SK-N-SH (cell line): Measurements from ENCODE around the gene SLBP.

Experiments used
- CTCF ChIP-seq: fragments of 200-600 bp; sonication (generic); IDR thresholded peaks from 2 replicates; pipeline ENCODE4 v1.6.1; 2017; ENCODE audit warnings: antibody characterized with exemption, mild to moderate bottlenecking, moderate library complexity
- GATA2 ChIP-seq: sonication (generic); formaldehyde crosslinking; IDR thresholded peaks from 2 replicates; pipeline ENCODE4 v1.5.0; 2020; ENCODE audit warnings: mild to moderate bottlenecking, missing genetic modification reagents
- NFIC ChIP-seq: IDR thresholded peaks from 2 replicates; pipeline ENCODE4 v1.4.0; 2012; ENCODE audit warnings: borderline replicate concordance
- NRF1 ChIP-seq: IDR thresholded peaks from 2 replicates; pipeline ENCODE4 v1.6.1; 2012; ENCODE audit warnings: low read depth, mild to moderate bottlenecking, low read length
- REST ChIP-seq: IDR thresholded peaks from 2 replicates; pipeline ENCODE4 v1.6.1; 2012; ENCODE audit warnings: mild to moderate bottlenecking, low read depth, low read length, moderate library complexity
- RXRA ChIP-seq: IDR thresholded peaks from 2 replicates; pipeline ENCODE4 v1.4.0; 2012; ENCODE audit warnings: low read depth, mild to moderate bottlenecking, borderline replicate concordance
- SIN3A ChIP-seq: IDR thresholded peaks from 2 replicates; pipeline ENCODE4 v1.6.1; 2012; ENCODE audit warnings: low read depth, mild to moderate bottlenecking, low read length, moderate library complexity, borderline replicate concordance
- TAF1 ChIP-seq: IDR thresholded peaks from 2 replicates; pipeline ENCODE4 v1.6.1; 2012; ENCODE audit warnings: low read depth, mild to moderate bottlenecking, low read length, moderate library complexity, borderline replicate concordance
- TEAD4 ChIP-seq: IDR thresholded peaks from 2 replicates; pipeline ENCODE4 v1.4.0; 2012; ENCODE audit warnings: mild to moderate bottlenecking, borderline replicate concordance; ENCODE audit not compliant: insufficient read depth

- TF ChIP-seq SIN3A (no peak), NFIC (no peak), CTCF (no peak), REST (no peak), TAF1 (no peak), RXRA (no peak), TEAD4 (no peak), GATA2 (no peak), NRF1 (no peak)
These were observed 26.3 kb upstream of the SLBP start for GRCh38 chr4:1738410-1738809.
